ENCODE results near the gene FAM240A. TPM values are rescaled to one million over a fixed set of nuclear protein-coding genes. Genes with fewer than 3 reads are reported as not detected.

FAM240A gene
- total RNA-seq, 2 donors from 2014 or later, result not detected

- WGBS, 2 experiments (ENCODE audit: insufficient coverage in 1 of 2, insufficient read length in 1 of 2), result 0 to 14% methylated on average over 1 to 2 of the region's 4 CpGs
- Mint-ChIP-seq H3K9me3 (peaks cover 20% of the 10 kb centered on the region), H3K27me3 (ENCODE audit: insufficient read depth) (no peaks in the 10 kb centered on the region), H3K36me3 (ENCODE audit: low read depth) (peaks cover 15% of the 10 kb centered on the region), H3K27ac (peak overlapping the region; percentile 100), H3K4me3 (peak overlapping the region; percentile 97), H3K4me1 (peaks cover 35% of the 10 kb centered on the region)
- Histone ChIP-seq H3K27ac (ENCODE audit: low read depth, low read length) (peak overlapping the region; percentile 30), H3K9ac (ENCODE audit: extremely low read depth, low read length, poor library complexity, severe bottlenecking) (peak overlapping the region; percentile 99), H3K4me3 (ENCODE audit: low read length) (peak overlapping the region; percentile 99), H3K9me3 (ENCODE audit: control insufficient read depth, low read length) (peaks cover 25% of the 10 kb centered on the region), H3K36me3 (ENCODE audit: control insufficient read depth, insufficient read depth, low read length) (no peaks in the 10 kb centered on the region), H3K4me1 (ENCODE audit: control insufficient read depth, insufficient read depth, low read length) (peaks cover 6% of the 10 kb centered on the region), H3K27me3 (ENCODE audit: control insufficient read depth, insufficient read depth, low read length, poor library complexity, severe bottlenecking) (no peaks in the 10 kb centered on the region)
- TF ChIP-seq CTCF (conservative IDR thresholded peaks at IDR 0.05), result no peak
- peak; percentile 75 for DNase-seq
These were observed 38.6 kb upstream of the FAM240A start for GRCh38 chr3:46573701-46574100.

GRCh38 chr3:46574243-46574646 lies 38.1 kb upstream of the FAM240A start:
- Histone ChIP-seq H3K4me1 (ENCODE audit: control insufficient read depth, insufficient read depth, low read length) (peaks cover 6% of the 10 kb centered on the region), H3K4me3 (ENCODE audit: low read length) (peak overlapping the region; percentile 99), H3K36me3 (ENCODE audit: control insufficient read depth, insufficient read depth, low read length) (peaks cover 5% of the 10 kb centered on the region), H3K27me3 (ENCODE audit: control insufficient read depth, insufficient read depth, low read length, poor library complexity, severe bottlenecking) (no peaks in the 10 kb centered on the region), H3K9me3 (ENCODE audit: control insufficient read depth, low read length) (peaks cover 19% of the 10 kb centered on the region), H3K27ac (ENCODE audit: low read depth, low read length) (peak overlapping the region; percentile 69), H3K9ac (ENCODE audit: extremely low read depth, low read length, poor library complexity, severe bottlenecking) (peak overlapping the region; percentile 99)
- peak overlapping the region; percentile 97 for H3K4me3 Mint-ChIP-seq
- H3K4me1 Mint-ChIP-seq, result peaks cover 35% of the 10 kb centered on the region
- 5 to 20% methylated on average over 1 to 2 of the region's 2 CpGs for WGBS, 2 experiments (ENCODE audit: insufficient coverage in 1 of 2, insufficient read length in 1 of 2)
- H3K9me3 Mint-ChIP-seq, result peaks cover 18% of the 10 kb centered on the region
- H3K36me3 Mint-ChIP-seq (ENCODE audit: low read depth), result peaks cover 20% of the 10 kb centered on the region
- TF ChIP-seq CTCF (conservative IDR thresholded peaks at IDR 0.05), result no peak
- H3K27ac Mint-ChIP-seq, result peak overlapping the region; percentile 100
- peak; percentile 93 for DNase-seq
- no peaks in the 10 kb centered on the region for H3K27me3 Mint-ChIP-seq (ENCODE audit: insufficient read depth)

- H3K4me1 ChIP-seq (ENCODE audit: control insufficient read depth, insufficient read depth, low read length), result peaks cover 6% of the 10 kb centered on the region
- peaks cover 10% of the 10 kb centered on the region for H3K9me3 Mint-ChIP-seq
- peaks cover 35% of the 10 kb centered on the region for H3K4me1 Mint-ChIP-seq
- peak; percentile 94 for DNase-seq
- peaks cover 21% of the 10 kb centered on the region for H3K36me3 Mint-ChIP-seq (ENCODE audit: low read depth)
- H3K4me3 ChIP-seq (ENCODE audit: low read length), result peak overlapping the region; percentile 99
- H3K27ac Mint-ChIP-seq, result peak overlapping the region; percentile 100
- peak overlapping the region; percentile 69 for H3K27ac ChIP-seq (ENCODE audit: low read depth, low read length)
- no peaks in the 10 kb centered on the region for H3K27me3 Mint-ChIP-seq (ENCODE audit: insufficient read depth)
- no peaks in the 10 kb centered on the region for H3K27me3 ChIP-seq (ENCODE audit: control insufficient read depth, insufficient read depth, low read length, poor library complexity, severe bottlenecking)
- TF ChIP-seq CTCF (conservative IDR thresholded peaks at IDR 0.05), result no peak
- H3K9me3 ChIP-seq (ENCODE audit: control insufficient read depth, low read length), result peaks cover 12% of the 10 kb centered on the region
- 0 to 19% methylated on average over 3 to 5 of the region's 5 CpGs for WGBS, 2 experiments (ENCODE audit: insufficient coverage in 1 of 2, insufficient read length in 1 of 2)
- peaks cover 12% of the 10 kb centered on the region for H3K36me3 ChIP-seq (ENCODE audit: control insufficient read depth, insufficient read depth, low read length)
- H3K9ac ChIP-seq (ENCODE audit: extremely low read depth, low read length, poor library complexity, severe bottlenecking), result peak overlapping the region; percentile 99
- peak overlapping the region; percentile 97 for H3K4me3 Mint-ChIP-seq
These were observed 37.3 kb upstream of the FAM240A start for GRCh38 chr3:46574881-46575576.
